ENCODE data around the gene CD300A. TPM values are rescaled to one million over a fixed set of nuclear protein-coding genes. Genes with fewer than 3 reads are reported as not detected.
"Not testable (repeated sequence)": the region's sequence is repeated elsewhere in the genome, so short reads cannot be mapped to it uniquely, and the experiment has no call there.

Gene CD300A
- total and polyA plus RNA-seq, 11 donors = 0.64 to 23.2 (median 1.6) TPM

GRCh38 chr17:74485022-74485743 lies 18.7 kb downstream of the CD300A start:
- WGBS, 4 donors = 60 to 61% (median 60%) methylated on average over 9 of the region's 9 CpGs
- H3K4me3 ChIP-seq = no peak overlapping the region
- no peak for TF ChIP-seq POLR2A (IDR thresholded peaks at IDR 0.05)
- no peak for TF ChIP-seq CTCF (IDR thresholded peaks at IDR 0.05)
- ATAC-seq = no peak
- H3K27me3 ChIP-seq = peaks cover 0 to 12% (median 5%) of the 10 kb centered on the region in 9 donors
- H3K27ac ChIP-seq = no peak overlapping the region
- no peaks in the 10 kb centered on the region for H3K4me1 ChIP-seq
- H3K9me3 ChIP-seq = no peaks in the 10 kb centered on the region
- no peak for DNase-seq
- H3K36me3 ChIP-seq = no peaks in the 10 kb centered on the region
- intact Hi-C loops (cut with DNase I) = no loop called here

- 88 to 91% (median 89%) methylated on average over 5 of the region's 5 CpGs for WGBS, 4 donors
- no peak for ATAC-seq
- H3K4me1 ChIP-seq = no peaks in the 10 kb centered on the region
- no peak overlapping the region for H3K4me3 ChIP-seq
- H3K27me3 ChIP-seq = peaks cover 0 to 11% (median 5%) of the 10 kb centered on the region in 9 donors
- no peak overlapping the region for H3K27ac ChIP-seq
- TF ChIP-seq POLR2A (IDR thresholded peaks at IDR 0.05) = no peak
- no peak for TF ChIP-seq CTCF (IDR thresholded peaks at IDR 0.05)
- intact Hi-C loops (cut with DNase I) = no loop called here
- H3K9me3 ChIP-seq = no peaks in the 10 kb centered on the region
- DNase-seq = no peak
- no peaks in the 10 kb centered on the region for H3K36me3 ChIP-seq
These were observed 19.4 kb downstream of the CD300A start for GRCh38 chr17:74485841-74486240.

GRCh38 chr17:74488276-74488675 lies 21.8 kb downstream of the CD300A start:
- DNase-seq; H3K36me3 ChIP-seq; H3K27ac ChIP-seq; ATAC-seq; H3K4me1 ChIP-seq; H3K9me3 ChIP-seq; H3K27me3 ChIP-seq; intact Hi-C loops (cut with DNase I); H3K4me3 ChIP-seq: not testable (repeated sequence)
- 88 to 96% (median 95%) methylated on average over 4 of the region's 4 CpGs for WGBS, 4 donors

- H3K9me3 ChIP-seq = no peaks in the 10 kb centered on the region
- TF ChIP-seq CTCF (IDR thresholded peaks at IDR 0.05) (no peak), POLR2A (IDR thresholded peaks at IDR 0.05) (no peak)
- WGBS, 4 donors = 68 to 80% (median 74%) methylated on average over 9 of the region's 9 CpGs
- peaks cover 0 to 4% (median 0%) of the 10 kb centered on the region in 12 donors for H3K4me1 ChIP-seq
- intact Hi-C loops (cut with DNase I) = loop anchor here in 5 of 10 donors (5.0 to 10.0 kb wide), 4 partner anchors 123 to 188 kb away; partner anchors contain the start of gene GPR142 (in 2 of the 5)
- no peak overlapping the region for H3K27ac ChIP-seq
- no peak overlapping the region for H3K4me3 ChIP-seq
- no peaks in the 10 kb centered on the region for H3K27me3 ChIP-seq
- ATAC-seq (no peak), DNase-seq (no peak)
- H3K36me3 ChIP-seq = no peaks in the 10 kb centered on the region
These were observed 24.3 kb downstream of the CD300A start for GRCh38 chr17:74490716-74491115.
